ENCODE results near the gene WASF1. TPM values are rescaled to one million over a fixed set of nuclear protein-coding genes. Genes with fewer than 3 reads are reported as not detected.

Gene WASF1
- total RNA-seq, 1 donor from 2014 or later, result 26.2 TPM

- Mint-ChIP-seq H3K4me3 (ENCODE audit: unreplicated experiment) (no peak overlapping the region), H3K4me1 (ENCODE audit: unreplicated experiment) (peaks cover 7% of the 10 kb centered on the region), H3K27ac (ENCODE audit: unreplicated experiment) (peak overlapping the region; percentile 81), H3K36me3 (ENCODE audit: unreplicated experiment) (peaks cover 6% of the 10 kb centered on the region), H3K9me3 (ENCODE audit: unreplicated experiment) (peaks cover 6% of the 10 kb centered on the region), H3K27me3 (ENCODE audit: unreplicated experiment) (no peaks in the 10 kb centered on the region)
- no peak for DNase-seq (ENCODE audit: extremely low spot score, unreplicated experiment)
- no peak for TF ChIP-seq CTCF (IDR thresholded peaks at IDR 0.05)
Measured at GRCh38 chr6:110140650-110141049, 38.8 kb downstream of the WASF1 start.

GRCh38 chr6:110139052-110139451 lies 40.4 kb downstream of the WASF1 start:
- Mint-ChIP-seq H3K9me3 (ENCODE audit: unreplicated experiment) (peaks cover 6% of the 10 kb centered on the region), H3K4me1 (ENCODE audit: unreplicated experiment) (peaks cover 6% of the 10 kb centered on the region), H3K4me3 (ENCODE audit: unreplicated experiment) (no peak overlapping the region), H3K27me3 (ENCODE audit: unreplicated experiment) (no peaks in the 10 kb centered on the region), H3K27ac (ENCODE audit: unreplicated experiment) (no peak overlapping the region), H3K36me3 (ENCODE audit: unreplicated experiment) (peaks cover 3% of the 10 kb centered on the region)
- DNase-seq (ENCODE audit: extremely low spot score, unreplicated experiment), result no peak
- no peak for TF ChIP-seq CTCF (IDR thresholded peaks at IDR 0.05)

GRCh38 chr6:110137924-110138887 lies 41.3 kb downstream of the WASF1 start:
- Mint-ChIP-seq H3K9me3 (ENCODE audit: unreplicated experiment) (peaks cover 6% of the 10 kb centered on the region), H3K27ac (ENCODE audit: unreplicated experiment) (no peak overlapping the region), H3K4me3 (ENCODE audit: unreplicated experiment) (no peak overlapping the region), H3K4me1 (ENCODE audit: unreplicated experiment) (peaks cover 6% of the 10 kb centered on the region), H3K36me3 (ENCODE audit: unreplicated experiment) (peaks cover 3% of the 10 kb centered on the region), H3K27me3 (ENCODE audit: unreplicated experiment) (no peaks in the 10 kb centered on the region)
- no peak for DNase-seq (ENCODE audit: extremely low spot score, unreplicated experiment)
- no peak for TF ChIP-seq CTCF (IDR thresholded peaks at IDR 0.05)

GRCh38 chr6:110130362-110130761 lies 49.1 kb downstream of the WASF1 start:
- no peaks in the 10 kb centered on the region for H3K9me3 Mint-ChIP-seq (ENCODE audit: unreplicated experiment)
- H3K27me3 Mint-ChIP-seq (ENCODE audit: unreplicated experiment), result no peaks in the 10 kb centered on the region
- TF ChIP-seq CTCF (IDR thresholded peaks at IDR 0.05), result no peak
- H3K4me3 Mint-ChIP-seq (ENCODE audit: unreplicated experiment), result no peak overlapping the region
- no peaks in the 10 kb centered on the region for H3K4me1 Mint-ChIP-seq (ENCODE audit: unreplicated experiment)
- no peak for DNase-seq (ENCODE audit: extremely low spot score, unreplicated experiment)
- H3K36me3 Mint-ChIP-seq (ENCODE audit: unreplicated experiment), result no peaks in the 10 kb centered on the region
- H3K27ac Mint-ChIP-seq (ENCODE audit: unreplicated experiment), result no peak overlapping the region

- TF ChIP-seq CTCF (IDR thresholded peaks at IDR 0.05), result no peak
- Mint-ChIP-seq H3K4me1 (ENCODE audit: unreplicated experiment) (no peaks in the 10 kb centered on the region), H3K4me3 (ENCODE audit: unreplicated experiment) (no peak overlapping the region), H3K9me3 (ENCODE audit: unreplicated experiment) (no peaks in the 10 kb centered on the region), H3K36me3 (ENCODE audit: unreplicated experiment) (no peaks in the 10 kb centered on the region), H3K27me3 (ENCODE audit: unreplicated experiment) (no peaks in the 10 kb centered on the region), H3K27ac (ENCODE audit: unreplicated experiment) (no peak overlapping the region)
- DNase-seq (ENCODE audit: extremely low spot score, unreplicated experiment), result no peak
Measured at GRCh38 chr6:110128418-110128817, 51.1 kb downstream of the WASF1 start.
